NCI-H2196 (cell line): Measurements from ENCODE around the gene CA5A.

Experiments used
- DNase-seq: peaks from one replicate; lab custom pipeline; 2025; ENCODE audit not compliant: unreplicated experiment; lab: John Stamatoyannopoulos, UW

CA5A gene

DNA sequence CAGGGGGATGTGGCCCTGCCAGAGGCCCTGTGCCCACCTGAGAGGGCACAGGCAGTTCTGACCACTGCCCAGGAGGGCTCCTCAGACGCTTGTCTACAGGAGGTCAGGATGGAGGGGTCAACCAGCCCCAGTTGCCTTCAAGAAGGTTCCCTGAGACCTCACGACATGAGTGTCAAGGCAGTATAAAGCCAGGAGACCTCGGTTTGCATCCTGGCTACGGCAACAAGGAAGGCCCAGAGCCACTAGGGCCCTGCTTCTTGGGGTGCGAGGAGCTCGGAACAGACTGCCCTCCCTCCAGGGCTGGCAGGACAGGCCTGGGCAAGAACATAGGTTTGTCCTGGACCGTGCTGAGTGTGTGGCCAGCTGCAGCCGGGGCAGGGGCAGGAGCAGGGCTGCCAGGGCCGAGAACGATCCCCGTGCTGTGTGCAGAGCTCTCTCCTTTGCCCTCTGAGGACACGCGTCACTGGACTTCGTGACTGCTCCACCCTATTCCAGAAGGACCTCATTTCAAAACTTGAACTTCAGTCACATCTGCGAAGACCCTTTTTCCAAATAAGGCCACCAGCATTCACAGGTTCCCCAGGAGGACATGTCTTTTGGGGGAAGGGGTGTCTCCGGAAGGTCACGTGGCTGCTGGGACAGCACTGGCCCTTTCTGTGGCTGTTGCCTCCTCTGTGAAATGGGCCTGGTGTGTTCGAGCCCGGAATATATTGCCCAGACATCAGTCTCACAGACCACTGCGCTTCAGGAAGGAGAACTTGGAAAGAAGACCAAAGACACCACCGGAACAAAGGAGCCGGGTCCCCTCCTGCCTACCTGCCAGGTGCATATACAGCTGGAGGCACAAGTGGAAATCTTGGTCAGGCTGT is 94.8 kb downstream of the CA5A start:
- DNase-seq = no peak

DNA sequence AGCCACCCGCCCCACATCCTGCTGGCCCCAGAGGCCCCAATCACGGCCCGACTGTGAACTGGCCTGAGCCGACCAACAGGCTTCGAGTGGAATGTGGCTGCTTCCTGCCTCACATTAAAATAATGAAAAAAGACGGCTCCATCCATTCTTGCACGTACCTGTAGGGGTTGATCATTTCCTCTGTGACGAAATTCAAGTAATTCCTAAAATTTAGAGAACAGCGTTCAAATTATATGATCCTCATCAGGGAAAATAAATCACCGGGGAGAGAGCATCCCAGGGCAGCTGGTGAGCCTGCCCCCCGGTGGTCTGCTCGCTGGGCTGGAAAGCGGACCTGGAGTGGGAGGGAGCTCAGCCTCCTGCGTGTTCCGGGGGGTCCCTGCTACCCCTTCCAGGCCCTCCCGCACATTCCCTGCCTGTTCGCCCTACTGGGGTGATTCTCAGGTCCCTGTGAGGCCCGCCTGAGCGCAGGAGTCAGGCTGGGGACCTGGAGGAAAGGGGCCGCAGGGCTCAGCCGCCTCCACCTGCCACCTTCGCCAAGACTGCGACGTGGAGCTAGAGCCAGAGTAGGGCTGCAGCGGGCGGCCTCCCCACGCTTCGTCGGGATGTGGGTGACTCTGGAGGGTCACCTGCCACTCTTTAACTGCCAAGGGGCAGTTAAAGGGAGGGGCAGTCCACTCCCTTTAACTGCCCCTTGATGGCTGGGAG is 95.9 kb downstream of the CA5A start:
- no peak for DNase-seq

DNA sequence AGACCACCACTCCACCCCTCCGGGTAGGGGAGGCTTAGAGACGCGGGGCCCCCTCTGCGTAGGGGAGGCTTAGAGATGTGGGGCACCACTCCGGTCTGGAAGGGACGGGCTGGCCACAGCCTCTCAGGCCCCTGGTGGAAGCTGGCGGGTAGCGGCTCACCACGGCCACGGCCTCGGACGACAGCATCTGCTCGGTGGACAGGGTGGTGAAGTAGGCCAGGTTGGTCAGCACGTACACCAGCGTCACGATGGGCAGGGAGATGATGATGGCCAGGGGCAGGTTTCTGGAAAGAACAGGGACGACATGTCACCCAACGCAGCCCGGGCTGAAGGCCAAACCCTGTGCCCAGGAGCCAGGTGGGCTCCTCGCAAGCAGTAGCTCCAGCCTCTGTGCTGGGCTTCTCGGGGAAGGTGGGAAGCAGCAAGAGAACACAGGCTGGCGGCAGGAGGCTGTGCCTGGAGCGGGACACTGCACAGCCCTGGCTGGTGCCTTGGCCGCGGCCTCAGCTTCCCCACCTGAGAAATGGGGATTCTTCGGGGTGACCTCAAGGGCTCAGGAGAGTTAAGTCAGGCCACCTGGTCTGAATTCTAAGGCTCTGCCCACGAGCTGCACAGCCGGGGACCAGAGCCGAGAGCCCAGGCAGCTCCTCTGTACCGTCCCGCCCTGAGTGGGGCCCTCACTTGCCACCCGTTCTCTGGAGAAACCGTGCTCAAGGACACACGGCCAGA is 96.6 kb downstream of the CA5A start:
- no peak for DNase-seq

DNA sequence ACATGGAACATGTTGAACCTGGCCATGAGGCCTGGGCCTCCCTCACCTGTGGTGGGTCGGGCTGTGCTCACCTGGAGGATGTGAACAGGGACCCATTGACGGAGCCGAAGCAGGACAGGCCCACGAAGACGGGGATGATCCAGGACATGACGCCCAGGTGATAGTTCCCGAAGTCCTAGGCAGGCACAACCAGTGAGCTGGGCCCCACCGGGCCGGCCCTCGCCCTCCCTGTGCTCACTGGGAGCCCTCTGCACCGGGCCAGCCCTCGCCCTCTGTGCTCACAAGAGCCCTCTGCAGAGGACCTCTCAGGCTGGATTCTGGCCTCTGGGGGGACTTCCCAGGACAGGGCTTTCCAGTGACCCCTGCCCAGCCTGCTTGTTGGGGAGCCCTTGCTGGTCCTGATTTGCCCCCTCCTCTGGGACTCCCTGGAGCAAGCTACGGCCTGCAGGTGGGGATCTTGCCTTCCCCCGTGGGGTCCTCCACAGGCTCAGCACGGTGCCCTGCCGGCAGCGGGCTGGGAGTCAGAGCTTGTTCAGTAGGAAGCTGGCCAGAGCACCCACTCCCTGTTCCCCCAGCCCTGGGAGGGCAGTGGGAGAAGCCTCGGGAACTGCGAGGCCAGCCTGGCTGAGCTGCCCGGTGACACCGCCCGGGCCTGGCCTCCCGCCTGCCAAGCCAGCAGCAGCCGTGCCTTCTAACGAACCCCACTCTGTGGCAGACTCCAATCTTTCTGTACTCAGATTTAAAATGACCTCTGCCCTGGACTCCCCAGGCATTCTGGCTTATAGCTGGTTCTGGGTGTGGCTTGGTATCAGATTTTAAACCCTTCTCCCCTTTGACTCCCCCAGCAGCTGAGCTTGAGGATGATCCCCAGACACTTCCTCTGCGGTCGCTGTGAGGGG is 97.4 kb downstream of the CA5A start:
- DNase-seq = no peak
